A549 (cell line): ENCODE results near the gene C19orf73.

Experiments
- CEBPB ChIP-seq, 2 experiments: fragments of >200 bp in 1 of 2; sonication (Bioruptor Twin) in 1 of 2; formaldehyde crosslinking in 1 of 2; IDR thresholded peaks; 2 replicates each; pipeline ENCODE4 v1.6.1; 2012 to 2016
- FOXS1 ChIP-seq: fragments of 250-450 bp; sonication (Bioruptor Pico); IDR thresholded peaks from 2 replicates; pipeline ENCODE4 v1.5.0; 2020; ENCODE audit warnings: mild to moderate bottlenecking, moderate library complexity
- HDAC2 ChIP-seq: fragments of 200-600 bp; sonication (generic); IDR thresholded peaks from 2 replicates; pipeline ENCODE4 v1.6.1; 2016
- POLR2A ChIP-seq: IDR thresholded peaks from 2 replicates; pipeline ENCODE4 v1.6.1; 2012; ENCODE audit warnings: mild to moderate bottlenecking, low read length
- RFX5 ChIP-seq: fragments of 450-650 bp; IDR thresholded peaks from 2 replicates; pipeline ENCODE4 v1.7.1; 2014; ENCODE audit warnings: antibody characterized with exemption, mild to moderate bottlenecking, moderate library complexity
- TF ChIP-seq, protein P1 (sequence below): fragments of >200 bp; sonication (Bioruptor Twin); formaldehyde crosslinking; IDR thresholded peaks from 3 replicates; pipeline ENCODE4 v1.5.1; 2016

- TF ChIP-seq HDAC2 (no peak), FOXS1 (CRISPR knock-in tag) (no peak), POLR2A (no peak), RFX5 (no peak), CEBPB (IDR thresholded peaks at IDR 0.05) (no peak)
- TF ChIP-seq, protein P1, sequence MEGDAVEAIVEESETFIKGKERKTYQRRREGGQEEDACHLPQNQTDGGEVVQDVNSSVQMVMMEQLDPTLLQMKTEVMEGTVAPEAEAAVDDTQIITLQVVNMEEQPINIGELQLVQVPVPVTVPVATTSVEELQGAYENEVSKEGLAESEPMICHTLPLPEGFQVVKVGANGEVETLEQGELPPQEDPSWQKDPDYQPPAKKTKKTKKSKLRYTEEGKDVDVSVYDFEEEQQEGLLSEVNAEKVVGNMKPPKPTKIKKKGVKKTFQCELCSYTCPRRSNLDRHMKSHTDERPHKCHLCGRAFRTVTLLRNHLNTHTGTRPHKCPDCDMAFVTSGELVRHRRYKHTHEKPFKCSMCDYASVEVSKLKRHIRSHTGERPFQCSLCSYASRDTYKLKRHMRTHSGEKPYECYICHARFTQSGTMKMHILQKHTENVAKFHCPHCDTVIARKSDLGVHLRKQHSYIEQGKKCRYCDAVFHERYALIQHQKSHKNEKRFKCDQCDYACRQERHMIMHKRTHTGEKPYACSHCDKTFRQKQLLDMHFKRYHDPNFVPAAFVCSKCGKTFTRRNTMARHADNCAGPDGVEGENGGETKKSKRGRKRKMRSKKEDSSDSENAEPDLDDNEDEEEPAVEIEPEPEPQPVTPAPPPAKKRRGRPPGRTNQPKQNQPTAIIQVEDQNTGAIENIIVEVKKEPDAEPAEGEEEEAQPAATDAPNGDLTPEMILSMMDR = no peak
Measured at GRCh38 chr19:49116544-49116943, 2.4 kb downstream of the C19orf73 start.
